HUES64 (cell line): Measurements from ENCODE around the gene ERC2.

Experiments
- H3K27ac ChIP-seq: 2 replicates; pipeline ENCODE4 v1.7.0; 2013; ENCODE audit warnings: low read depth, low read length, inconsistent platforms
- H3K27me3 ChIP-seq: 2 replicates; pipeline ENCODE4 v1.6.1; 2013; ENCODE audit warnings: mild to moderate bottlenecking, low read length; ENCODE audit not compliant: insufficient read depth
- H3K36me3 ChIP-seq: 2 replicates; pipeline ENCODE4 v1.6.1; 2013; ENCODE audit warnings: mild to moderate bottlenecking, low read length; ENCODE audit not compliant: insufficient read depth
- H3K4me1 ChIP-seq: 2 replicates; pipeline ENCODE4 v1.6.1; 2013; ENCODE audit warnings: mild to moderate bottlenecking, low read length, moderate library complexity; ENCODE audit not compliant: insufficient read depth
- H3K4me3 ChIP-seq: 2 replicates; pipeline ENCODE4 v1.5.1; 2013; ENCODE audit warnings: mild to moderate bottlenecking, low read length, moderate library complexity
- H3K9ac ChIP-seq: 2 replicates; pipeline ENCODE4 v1.6.1; 2013; ENCODE audit warnings: mild to moderate bottlenecking, low read depth, low read length
- H3K9me3 ChIP-seq: 2 replicates; pipeline ENCODE4 v1.6.1; 2013; ENCODE audit warnings: low read depth, low read length; ENCODE audit not compliant: insufficient read depth
- WGBS: fragments of 150-250, 120-280 bp; methylation state at CpG from one replicate; pipeline ENCODE4 v1.1.7; 2013; ENCODE audit warnings: missing lambda C conversion rate; 5-methylcytosine and 5-hydroxymethylcytosine counted together

The ERC2 gene

DNA sequence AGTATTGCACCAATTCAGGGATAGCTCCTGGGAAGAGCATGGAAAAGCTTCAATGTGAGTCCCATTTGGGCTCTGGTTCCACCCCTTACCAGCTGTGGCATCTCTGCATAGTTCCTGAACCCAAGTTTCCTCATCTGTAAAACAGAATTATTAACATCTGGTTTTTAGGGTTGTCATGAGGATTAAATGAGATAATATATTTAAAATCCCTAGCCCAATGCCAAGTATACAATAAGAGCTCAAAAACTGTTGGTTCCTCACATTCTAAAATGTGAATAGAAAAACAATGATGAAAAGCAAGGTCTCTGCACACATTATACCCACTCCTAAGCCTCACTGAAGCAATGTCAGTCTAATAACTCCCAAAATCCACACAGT is 743.9 kb downstream of the ERC2 start:
- Histone ChIP-seq H3K4me3 (no peak overlapping the region), H3K9ac (no peak overlapping the region), H3K4me1 (peaks cover 9% of the 10 kb centered on the region), H3K9me3 (no peaks in the 10 kb centered on the region), H3K27me3 (no peaks in the 10 kb centered on the region), H3K27ac (no peak overlapping the region), H3K36me3 (no peaks in the 10 kb centered on the region)

- Histone ChIP-seq H3K9me3 (no peaks in the 10 kb centered on the region), H3K9ac (no peak overlapping the region), H3K27ac (no peak overlapping the region), H3K4me3 (no peak overlapping the region), H3K4me1 (peaks cover 9% of the 10 kb centered on the region), H3K27me3 (no peaks in the 10 kb centered on the region), H3K36me3 (no peaks in the 10 kb centered on the region)
- 77% methylated on average over 5 of the region's 5 CpGs for WGBS
These were observed 744.4 kb downstream of the ERC2 start for GRCh38 chr3:55723653-55724406.

DNA sequence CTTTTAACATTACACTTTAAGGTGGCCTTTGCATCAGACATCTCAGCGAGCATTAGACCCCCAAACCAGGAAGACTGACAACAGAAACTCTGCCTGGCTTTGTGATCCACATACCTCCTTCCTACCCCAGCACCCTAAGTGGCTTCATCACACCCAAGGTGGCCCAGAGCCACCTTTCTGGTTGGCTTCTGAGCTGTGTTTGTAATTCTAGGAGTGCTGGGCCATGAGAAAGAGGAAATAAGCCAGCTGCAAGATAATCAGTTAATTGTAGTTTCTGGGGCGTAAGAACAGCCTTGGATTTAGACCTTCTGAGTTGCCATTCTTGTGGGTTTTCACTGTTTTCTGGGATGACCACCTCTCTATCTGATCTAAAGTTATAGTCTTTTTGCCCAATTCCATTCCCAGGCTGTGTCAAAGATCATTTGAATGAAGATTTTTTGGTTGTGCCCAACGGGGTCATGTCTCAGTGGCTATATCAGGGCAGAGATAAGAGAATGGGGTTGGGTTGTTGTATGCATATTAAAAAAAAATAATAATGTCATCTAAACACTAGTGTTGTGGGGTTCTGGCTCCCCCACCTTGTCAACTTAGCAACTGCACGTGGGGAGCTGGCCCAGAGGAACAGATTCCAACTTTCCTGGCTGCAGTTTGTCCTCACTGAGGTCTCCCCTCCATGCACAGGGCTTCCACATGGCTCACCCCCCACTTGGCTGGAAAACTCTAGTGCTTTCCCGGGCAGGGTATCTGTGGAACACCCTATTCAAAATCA is 746.4 kb downstream of the ERC2 start:
- Histone ChIP-seq H3K27me3 (no peaks in the 10 kb centered on the region), H3K27ac (no peak overlapping the region), H3K4me1 (peaks cover 9% of the 10 kb centered on the region), H3K4me3 (no peak overlapping the region), H3K9ac (no peak overlapping the region), H3K9me3 (no peaks in the 10 kb centered on the region), H3K36me3 (no peaks in the 10 kb centered on the region)
- 72% methylated on average over 5 of the region's 5 CpGs for WGBS

- Histone ChIP-seq H3K27ac (no peak overlapping the region), H3K27me3 (no peaks in the 10 kb centered on the region), H3K4me1 (peaks cover 9% of the 10 kb centered on the region), H3K9ac (no peak overlapping the region), H3K4me3 (no peak overlapping the region), H3K36me3 (no peaks in the 10 kb centered on the region), H3K9me3 (no peaks in the 10 kb centered on the region)
These were observed 747.7 kb downstream of the ERC2 start for GRCh38 chr3:55720614-55721013.

GRCh38 chr3:55719508-55719907 is 748.8 kb downstream of the ERC2 start:
- Histone ChIP-seq H3K9me3 (no peaks in the 10 kb centered on the region), H3K4me3 (no peak overlapping the region)

GRCh38 chr3:55719006-55719405 is 749.3 kb downstream of the ERC2 start:
- Histone ChIP-seq H3K36me3 (no peaks in the 10 kb centered on the region), H3K4me1 (peaks cover 3% of the 10 kb centered on the region; the same call in 1 of the 2 replicates), H3K4me3 (no peak overlapping the region), H3K27me3 (no peaks in the 10 kb centered on the region), H3K9me3 (no peaks in the 10 kb centered on the region), H3K9ac (no peak overlapping the region), H3K27ac (no peak overlapping the region)
- 85% methylated on average over 3 of the region's 3 CpGs for WGBS

More at GRCh38 chr3:55719508-55719907, 748.8 kb downstream of the ERC2 start:
- Histone ChIP-seq H3K27me3 (no peaks in the 10 kb centered on the region), H3K27ac (no peak overlapping the region), H3K36me3 (no peaks in the 10 kb centered on the region), H3K4me1 (peaks cover 3% of the 10 kb centered on the region; the same call in 1 of the 2 replicates), H3K9ac (no peak overlapping the region)

DNA sequence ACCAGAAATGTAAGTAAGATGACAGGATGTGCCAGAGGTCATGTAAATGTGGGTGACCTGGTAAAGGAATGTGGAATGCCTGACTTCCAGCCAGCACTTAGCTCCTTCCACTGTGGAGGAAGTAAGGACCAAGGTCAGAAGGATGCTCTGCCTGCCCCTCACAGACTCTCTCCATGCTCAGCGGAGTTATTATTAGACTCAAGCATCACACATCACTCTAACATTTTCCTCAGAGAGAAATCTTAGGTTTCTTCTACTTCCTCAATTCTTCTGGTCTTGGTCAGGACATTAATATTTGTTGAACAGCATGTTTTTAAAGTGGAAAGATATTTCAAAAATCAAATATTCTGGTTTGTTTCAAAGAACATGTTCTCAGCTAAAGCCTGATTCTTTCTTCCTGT is 749.7 kb downstream of the ERC2 start:
- WGBS: 90% methylated on average over 1 of the region's 1 CpG
- H3K27ac ChIP-seq: no peak overlapping the region
- H3K4me1 ChIP-seq: no peaks in the 10 kb centered on the region
- H3K9ac ChIP-seq: no peak overlapping the region
- no peaks in the 10 kb centered on the region for H3K27me3 ChIP-seq
- H3K9me3 ChIP-seq: no peaks in the 10 kb centered on the region
- H3K36me3 ChIP-seq: no peaks in the 10 kb centered on the region
- no peak overlapping the region for H3K4me3 ChIP-seq

- Histone ChIP-seq H3K4me1 (no peaks in the 10 kb centered on the region), H3K27me3 (no peaks in the 10 kb centered on the region), H3K36me3 (no peaks in the 10 kb centered on the region), H3K4me3 (no peak overlapping the region), H3K27ac (no peak overlapping the region), H3K9ac (no peak overlapping the region), H3K9me3 (no peaks in the 10 kb centered on the region)
- 87% methylated on average over 4 of the region's 4 CpGs for WGBS
These were observed 750.2 kb downstream of the ERC2 start for GRCh38 chr3:55718074-55718473.

GRCh38 chr3:55717481-55717880 is 750.8 kb downstream of the ERC2 start:
- Histone ChIP-seq H3K27me3 (no peaks in the 10 kb centered on the region), H3K36me3 (no peaks in the 10 kb centered on the region), H3K4me1 (no peaks in the 10 kb centered on the region), H3K27ac (no peak overlapping the region), H3K9ac (no peak overlapping the region), H3K4me3 (no peak overlapping the region), H3K9me3 (no peaks in the 10 kb centered on the region)
- 97% methylated on average over 5 of the region's 5 CpGs for WGBS

DNA sequence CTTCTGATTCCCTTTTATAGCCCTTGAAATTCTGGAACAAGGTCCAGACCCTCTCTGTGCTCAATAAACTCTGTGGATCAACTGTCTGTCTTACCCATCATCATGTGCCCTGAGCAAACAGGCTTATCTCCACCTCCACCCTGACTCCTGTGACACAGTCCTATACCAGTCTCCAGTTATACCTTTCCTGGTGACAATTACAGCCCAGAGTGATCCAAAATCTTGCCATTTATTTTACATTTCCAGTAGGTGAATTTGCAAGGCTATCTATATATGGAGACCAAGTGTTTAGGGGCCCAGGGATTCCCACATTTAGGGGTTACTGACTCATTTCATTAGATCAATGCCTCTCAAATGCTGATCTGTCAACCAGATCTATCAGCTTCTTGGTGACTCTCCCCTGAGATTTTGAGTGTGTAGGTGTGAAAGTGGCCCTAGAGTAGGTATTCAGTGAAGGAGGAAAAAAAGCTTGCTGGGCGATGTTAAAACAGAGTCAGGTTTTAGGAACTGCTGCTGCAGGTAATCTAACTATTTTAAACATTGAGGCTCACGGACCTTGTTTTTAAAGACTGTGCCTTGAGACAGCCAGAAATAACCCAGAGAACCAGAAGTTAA is 751.5 kb downstream of the ERC2 start:
- no peak overlapping the region for H3K4me3 ChIP-seq
- H3K9ac ChIP-seq: no peak overlapping the region
- no peak overlapping the region for H3K27ac ChIP-seq
- no peaks in the 10 kb centered on the region for H3K9me3 ChIP-seq
- WGBS: 96% methylated on average over 2 of the region's 2 CpGs
- no peaks in the 10 kb centered on the region for H3K4me1 ChIP-seq
- no peaks in the 10 kb centered on the region for H3K36me3 ChIP-seq
- H3K27me3 ChIP-seq: no peaks in the 10 kb centered on the region

GRCh38 chr3:55716044-55716443 is 752.2 kb downstream of the ERC2 start:
- Histone ChIP-seq H3K4me3 (no peak overlapping the region), H3K9me3 (no peaks in the 10 kb centered on the region), H3K4me1 (no peaks in the 10 kb centered on the region), H3K9ac (no peak overlapping the region), H3K27ac (no peak overlapping the region), H3K27me3 (no peaks in the 10 kb centered on the region), H3K36me3 (no peaks in the 10 kb centered on the region)
